Esophagus muscularis mucosa (tissue), 4 donors: ENCODE data around the gene HDGFL2. TPM values are rescaled to one million over a fixed set of nuclear protein-coding genes. Genes with fewer than 3 reads are reported as not detected.
A peak's percentile ranks its signal among the peaks of the same experiment; 100 is the strongest.

Experiments
- DNase-seq: peaks from one replicate; pipeline ENCODE4 v3.0.0-alpha.2; 2017; ENCODE audit errors: extremely low spot score
- H3K27ac ChIP-seq, 4 donors: fragments of 200-600 bp; sonication (generic); replicated peaks in 1 of 4; 1 replicate in 3 of 4; 2 replicates in 1 of 4; pipeline ENCODE4 v1.5.1; 2016 to 2019; ENCODE audit warnings: mild to moderate bottlenecking in 1 of 4
- H3K27me3 ChIP-seq, 4 donors: fragments of 200-600 bp; sonication (generic); one replicate each; pipeline versions ENCODE4 v1.5.1 to v1.6.0; 2016 to 2019
- H3K36me3 ChIP-seq, 4 donors: fragments of 200-600 bp; sonication (generic); one replicate each; pipeline ENCODE4 v1.5.1; 2016 to 2019
- H3K4me1 ChIP-seq, 4 donors: fragments of 200-600 bp; sonication (generic); one replicate each; pipeline ENCODE4 v1.5.1; 2016 to 2019
- H3K4me3 ChIP-seq, 4 donors: fragments of 200-600 bp; sonication (generic); 1 replicate in 2 of 4; 2 replicates in 2 of 4; pipeline ENCODE4 v1.5.1; 2016 to 2019; ENCODE audit warnings: mild to moderate bottlenecking in 4 of 4, moderate library complexity in 1 of 4
- H3K9me3 ChIP-seq, 4 donors: fragments of 200-600 bp; sonication (generic); 1 replicate in 3 of 4; 2 replicates in 1 of 4; pipeline ENCODE4 v1.5.1; 2016 to 2019
- EP300 ChIP-seq: sonication (generic); formaldehyde crosslinking; IDR thresholded peaks from one replicate; pipeline ENCODE4 v1.6.1; 2017; ENCODE audit warnings: antibody characterized with exemption
- POLR2A ChIP-seq: fragments of 450-650 bp; IDR thresholded peaks from one replicate; pipeline ENCODE4 v1.6.1; 2017; ENCODE audit warnings: antibody characterized with exemption, moderate library complexity, mild to moderate bottlenecking, low read depth
- POLR2AphosphoS5 ChIP-seq, 2 donors: sonication (generic); formaldehyde crosslinking; IDR thresholded peaks; one replicate each; pipeline ENCODE4 v1.6.1; 2017; ENCODE audit warnings: antibody characterized with exemption in 2 of 2
- WGBS: methylation state at CpG from one replicate; pipeline ENCODE4 v1.1.5; 2018; 5-methylcytosine and 5-hydroxymethylcytosine counted together
- intact Hi-C: fragments of 100-400 bp; cut with DNase I; formaldehyde crosslinking; loops from one replicate; pipeline ENCODE4 v1.15.1; 2023
- total RNA-seq, 4 donors: library from RNA; depleted of rRNA; stranded (reverse); fragments of >200 nt; gene quantifications; one replicate each; pipeline versions ENCODE4 v1.1.0 to v1.2.1, GENCODE V29; 2016
- TF ChIP-seq, protein P1 (sequence below), 3 experiments: fragments of 200-600 bp in 2 of 3; fragments of 450-650 bp in 1 of 3; sonication (generic) in 2 of 3; IDR thresholded peaks; one replicate each; pipeline ENCODE4 v1.5.1; 2017 to 2019; ENCODE audit warnings: antibody characterized with exemption in 3 of 3, mild to moderate bottlenecking in 2 of 3, moderate library complexity in 1 of 3

The HDGFL2 gene
- total RNA-seq, 4 donors from 2014 or later = 30.5 to 72.3 (median 45.5) TPM

DNA sequence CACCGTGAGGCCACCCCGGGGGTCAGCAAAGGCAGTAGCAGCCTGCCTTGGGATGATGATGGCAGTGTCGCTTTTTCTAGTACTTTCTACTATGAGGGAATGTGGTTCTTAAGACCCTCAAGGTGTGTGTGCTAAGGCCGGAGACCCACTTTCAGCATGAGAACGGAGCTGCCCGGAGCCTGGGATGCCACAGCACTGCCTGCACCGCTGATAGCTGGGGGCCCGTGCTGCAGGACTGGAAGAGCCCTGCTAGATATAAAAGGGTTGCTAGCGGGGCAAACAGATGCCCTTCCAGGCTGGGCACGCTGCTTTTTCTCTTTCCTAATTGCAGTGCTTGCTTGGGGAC is 31.7 kb downstream of the HDGFL2 start:
- H3K27me3 ChIP-seq = no peaks in the 10 kb centered on the region
- intact Hi-C loops = no loop called here
- H3K9me3 ChIP-seq = no peaks in the 10 kb centered on the region
- peaks cover 4 to 72% (median 41%) of the 10 kb centered on the region in 4 donors for H3K4me1 ChIP-seq
- no peak overlapping the region for H3K4me3 ChIP-seq
- TF ChIP-seq, protein P1, sequence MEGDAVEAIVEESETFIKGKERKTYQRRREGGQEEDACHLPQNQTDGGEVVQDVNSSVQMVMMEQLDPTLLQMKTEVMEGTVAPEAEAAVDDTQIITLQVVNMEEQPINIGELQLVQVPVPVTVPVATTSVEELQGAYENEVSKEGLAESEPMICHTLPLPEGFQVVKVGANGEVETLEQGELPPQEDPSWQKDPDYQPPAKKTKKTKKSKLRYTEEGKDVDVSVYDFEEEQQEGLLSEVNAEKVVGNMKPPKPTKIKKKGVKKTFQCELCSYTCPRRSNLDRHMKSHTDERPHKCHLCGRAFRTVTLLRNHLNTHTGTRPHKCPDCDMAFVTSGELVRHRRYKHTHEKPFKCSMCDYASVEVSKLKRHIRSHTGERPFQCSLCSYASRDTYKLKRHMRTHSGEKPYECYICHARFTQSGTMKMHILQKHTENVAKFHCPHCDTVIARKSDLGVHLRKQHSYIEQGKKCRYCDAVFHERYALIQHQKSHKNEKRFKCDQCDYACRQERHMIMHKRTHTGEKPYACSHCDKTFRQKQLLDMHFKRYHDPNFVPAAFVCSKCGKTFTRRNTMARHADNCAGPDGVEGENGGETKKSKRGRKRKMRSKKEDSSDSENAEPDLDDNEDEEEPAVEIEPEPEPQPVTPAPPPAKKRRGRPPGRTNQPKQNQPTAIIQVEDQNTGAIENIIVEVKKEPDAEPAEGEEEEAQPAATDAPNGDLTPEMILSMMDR (IDR thresholded peaks at IDR 0.05) = no peak
- H3K27ac ChIP-seq = peak overlapping the region in 2 of 4 donors; percentile 4 to 41
- no peak for DNase-seq
- 91% methylated on average over 8 of the region's 10 CpGs for WGBS
- H3K36me3 ChIP-seq = peaks cover 39 to 99% (median 95%) of the 10 kb centered on the region in 4 donors

DNA sequence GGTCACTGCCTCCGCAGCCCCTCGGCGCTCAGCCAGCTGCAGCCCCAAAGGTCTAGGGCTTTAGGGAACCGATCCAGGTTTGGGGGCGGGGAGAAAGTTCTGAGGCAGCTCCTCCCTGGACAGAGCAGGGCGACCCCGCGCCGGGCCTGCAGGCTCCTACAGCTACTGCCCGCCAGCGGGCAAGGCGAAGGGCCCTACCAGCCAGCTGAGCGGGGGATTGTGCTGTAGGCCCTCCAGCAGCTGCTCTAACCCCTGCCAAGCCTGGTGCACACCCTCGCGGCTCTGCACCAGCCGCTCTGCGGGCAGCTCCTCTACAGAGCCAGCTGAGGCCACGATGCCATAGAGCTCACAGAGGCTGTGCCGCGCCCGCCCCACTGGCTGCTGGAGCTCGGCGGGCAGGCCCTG is 32.2 kb downstream of the HDGFL2 start:
- intact Hi-C loops = no loop called here
- Histone ChIP-seq H3K9me3 (no peaks in the 10 kb centered on the region), H3K36me3 (peaks cover 36 to 94% (median 90%) of the 10 kb centered on the region in 4 donors), H3K4me1 (peaks cover 4 to 73% (median 41%) of the 10 kb centered on the region in 4 donors), H3K4me3 (no peak overlapping the region), H3K27me3 (no peaks in the 10 kb centered on the region), H3K27ac (peak overlapping the region in 1 of 4 donors; percentile 53)
- 85% methylated on average over 19 of the region's 23 CpGs for WGBS
- DNase-seq = no peak
- TF ChIP-seq, protein P1 (IDR thresholded peaks at IDR 0.05) = no peak
- TF ChIP-seq EP300 (no peak), POLR2AphosphoS5 (IDR thresholded peaks at IDR 0.05) (no peak)

- H3K36me3 ChIP-seq = peaks cover 30 to 87% (median 83%) of the 10 kb centered on the region in 4 donors
- intact Hi-C loops = no loop called here
Measured at GRCh38 chr19:4504891-4505569, 32.9 kb downstream of the HDGFL2 start.

DNA sequence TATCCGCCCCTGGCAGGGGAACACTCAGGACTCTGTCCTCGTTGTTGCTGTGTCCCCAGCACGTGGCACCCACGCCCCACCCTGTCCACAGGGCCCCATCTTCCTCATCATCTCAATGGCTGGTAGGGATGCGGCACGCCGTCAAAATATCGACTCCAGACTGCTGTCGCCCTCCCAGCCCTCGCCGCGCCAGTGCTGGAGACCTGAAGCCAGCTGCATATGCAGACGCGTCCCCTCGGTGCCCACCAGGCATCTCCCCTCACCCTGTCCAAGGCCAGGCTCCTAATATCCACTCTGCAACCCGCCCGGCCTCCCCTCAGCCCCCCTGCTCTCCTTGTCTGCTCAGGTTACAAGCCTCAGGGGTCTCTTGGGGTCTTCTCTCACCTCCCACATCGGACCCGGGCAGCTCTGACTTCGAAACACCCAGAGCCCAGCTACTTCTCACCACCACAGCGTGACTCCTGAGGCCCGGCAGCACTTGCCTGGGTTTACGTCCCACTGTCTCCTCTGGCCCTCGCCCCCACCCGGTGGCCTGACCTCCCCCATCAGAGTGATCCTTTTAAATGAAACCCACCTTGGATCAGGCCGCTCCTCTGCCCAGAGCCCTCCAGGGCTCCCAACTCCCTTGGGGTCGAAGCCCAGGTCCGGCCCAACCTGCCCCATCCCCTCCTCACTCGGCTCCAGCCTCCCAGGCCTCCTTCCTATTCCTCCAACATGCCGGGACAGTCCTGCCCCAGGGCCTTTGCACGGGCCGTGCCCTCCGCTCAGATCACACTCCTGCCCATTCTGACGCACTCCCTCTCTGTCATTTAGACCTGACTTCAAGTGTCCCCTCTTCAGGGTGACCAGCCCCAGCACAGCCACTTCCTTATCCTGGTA is 33.7 kb downstream of the HDGFL2 start:
- DNase-seq = no peak
- Histone ChIP-seq H3K36me3 (peaks cover 30 to 86% (median 80%) of the 10 kb centered on the region in 4 donors), H3K27me3 (no peaks in the 10 kb centered on the region), H3K9me3 (no peaks in the 10 kb centered on the region), H3K4me3 (no peak overlapping the region), H3K27ac (peak overlapping the region in 3 of 4 donors; percentile 45 to 51 (median 48)), H3K4me1 (peaks cover 4 to 85% (median 44%) of the 10 kb centered on the region in 4 donors)
- 94% methylated on average over 34 of the region's 34 CpGs for WGBS
- no peak for TF ChIP-seq POLR2AphosphoS5 (IDR thresholded peaks at IDR 0.05)
- TF ChIP-seq EP300 = no peak
- TF ChIP-seq POLR2A = no peak
- intact Hi-C loops = no loop called here

More at GRCh38 chr19:4504891-4505569, 32.9 kb downstream of the HDGFL2 start:
- Histone ChIP-seq H3K27me3 (no peaks in the 10 kb centered on the region), H3K27ac (peak overlapping the region in 2 of 4 donors; percentile 45 to 53), H3K4me1 (peaks cover 4 to 79% (median 41%) of the 10 kb centered on the region in 4 donors), H3K4me3 (no peak overlapping the region), H3K9me3 (no peaks in the 10 kb centered on the region)
- DNase-seq = no peak
- WGBS = 71% methylated on average over 15 of the region's 15 CpGs
- no peak for TF ChIP-seq EP300
- no peak for TF ChIP-seq POLR2A
- TF ChIP-seq, protein P1 (IDR thresholded peaks at IDR 0.05) = no peak
- TF ChIP-seq POLR2AphosphoS5 (IDR thresholded peaks at IDR 0.05) = no peak
